WTC11 (cell line): ENCODE measurements around the gene SENP7. TPM values are rescaled to one million over a fixed set of nuclear protein-coding genes. Genes with fewer than 3 reads are reported as not detected.

Experiments
- ATAC-seq: fragments of 200-7000 bp; cut with Tn5 transposase; 2 replicates; pipeline ENCODE4 v1.10.0; 2021; ENCODE audit warnings: mild to moderate bottlenecking, moderate library complexity
- CTCF ChIA-PET: fragments of 300-600 bp; sonication (Branson Sonifier 250); formaldehyde crosslinking; loops from one replicate; lab custom pipeline; 2021; ENCODE audit warnings: antibody characterized with exemption; lab: Charles Lee
- POLR2A ChIA-PET: fragments of 350-600 bp; sonication (Branson Sonifier 250); formaldehyde crosslinking; loops from one replicate; lab custom pipeline; 2021; ENCODE audit warnings: antibody characterized with exemption; lab: Charles Lee
- DNase-seq: peaks from one replicate; pipeline ENCODE4 v3.0.0; 2021; ENCODE audit warnings: low spot score
- H3K27ac Mint-ChIP-seq: 2 replicates; pipeline ENCODE4 v1.8.0; 2021; ENCODE audit warnings: mixed read lengths
- H3K27me3 Mint-ChIP-seq: 2 replicates; pipeline ENCODE4 v1.8.0; 2021; ENCODE audit warnings: low read depth, mild to moderate bottlenecking, moderate library complexity, mixed read lengths
- H3K36me3 Mint-ChIP-seq: 2 replicates; pipeline ENCODE4 v1.8.0; 2021; ENCODE audit warnings: mixed read lengths
- H3K4me1 Mint-ChIP-seq: 2 replicates; pipeline ENCODE4 v1.8.0; 2022; ENCODE audit warnings: mixed read lengths
- H3K4me3 Mint-ChIP-seq: 2 replicates; pipeline ENCODE4 v1.8.0; 2021; ENCODE audit warnings: mild to moderate bottlenecking, moderate library complexity, mixed read lengths
- H3K9me3 Mint-ChIP-seq: 2 replicates; pipeline ENCODE4 v1.8.0; 2021; ENCODE audit warnings: mixed read lengths
- ARID4B ChIP-seq: sonication (generic); formaldehyde crosslinking; IDR thresholded peaks from 2 replicates; pipeline ENCODE4 v1.8.0; 2023; ENCODE audit warnings: missing genetic modification reagents, mild to moderate bottlenecking, borderline replicate concordance
- ATF3 ChIP-seq: sonication (generic); formaldehyde crosslinking; conservative IDR thresholded peaks from 2 replicates; pipeline ENCODE4 v1.8.1; 2022; ENCODE audit warnings: mild to moderate bottlenecking, missing genetic modification reagents
- E2F1 ChIP-seq: sonication (generic); formaldehyde crosslinking; IDR thresholded peaks from 2 replicates; pipeline ENCODE4 v1.8.0; 2022; ENCODE audit warnings: mild to moderate bottlenecking, missing genetic modification reagents
- EMX1 ChIP-seq: fragments of 250-450 bp; sonication (Bioruptor Pico); IDR thresholded peaks from 2 replicates; pipeline ENCODE4 v1.8.0; 2021; ENCODE audit warnings: mild to moderate bottlenecking
- FOXP1 ChIP-seq: sonication (generic); formaldehyde crosslinking; IDR thresholded peaks from 2 replicates; pipeline ENCODE4 v1.8.0; 2022; ENCODE audit warnings: missing genetic modification reagents, mild to moderate bottlenecking, moderate library complexity, borderline replicate concordance
- FOXP4 ChIP-seq: sonication (generic); formaldehyde crosslinking; IDR thresholded peaks from 2 replicates; pipeline ENCODE4 v1.8.0; 2022; ENCODE audit warnings: mild to moderate bottlenecking, missing genetic modification reagents
- JAZF1 ChIP-seq: fragments of 250-450 bp; sonication (Bioruptor Pico); IDR thresholded peaks from 2 replicates; pipeline ENCODE4 v1.9.0; 2021; ENCODE audit warnings: moderate library complexity, mild to moderate bottlenecking, inconsistent platforms
- MXD4 ChIP-seq: fragments of 250-450 bp; sonication (Bioruptor Pico); IDR thresholded peaks from 2 replicates; pipeline ENCODE4 v1.8.0; 2021; ENCODE audit warnings: mild to moderate bottlenecking, moderate library complexity, borderline replicate concordance
- MYBL2 ChIP-seq: sonication (generic); formaldehyde crosslinking; IDR thresholded peaks from 2 replicates; pipeline ENCODE4 v1.8.1; 2023; ENCODE audit warnings: mild to moderate bottlenecking, moderate library complexity, missing genetic modification reagents
- NFYB ChIP-seq: sonication (generic); formaldehyde crosslinking; conservative IDR thresholded peaks from 2 replicates; pipeline ENCODE4 v1.8.0; 2022; ENCODE audit warnings: low read depth, missing genetic modification reagents
- NR2C2 ChIP-seq: sonication (generic); formaldehyde crosslinking; IDR thresholded peaks from 2 replicates; pipeline ENCODE4 v1.8.0; 2022; ENCODE audit warnings: mild to moderate bottlenecking, missing genetic modification reagents
- PRDM15 ChIP-seq: sonication (generic); formaldehyde crosslinking; IDR thresholded peaks from 2 replicates; pipeline ENCODE4 v1.8.0; 2022; ENCODE audit warnings: missing genetic modification reagents
- SMAD4 ChIP-seq: sonication (generic); formaldehyde crosslinking; IDR thresholded peaks from 2 replicates; pipeline ENCODE4 v1.8.0; 2022; ENCODE audit warnings: mild to moderate bottlenecking, missing genetic modification reagents
- STAT6 ChIP-seq: sonication (generic); formaldehyde crosslinking; conservative IDR thresholded peaks from 2 replicates; pipeline ENCODE4 v1.8.1; 2023; ENCODE audit warnings: mild to moderate bottlenecking, low read depth, missing genetic modification reagents, moderate library complexity
- ZBTB43 ChIP-seq: sonication (generic); formaldehyde crosslinking; IDR thresholded peaks from 2 replicates; pipeline ENCODE4 v1.8.1; 2023; ENCODE audit warnings: mild to moderate bottlenecking, missing genetic modification reagents
- ZNF138 ChIP-seq: sonication (generic); formaldehyde crosslinking; conservative IDR thresholded peaks from 2 replicates; pipeline ENCODE4 v1.8.1; 2022; ENCODE audit warnings: mild to moderate bottlenecking, moderate library complexity, missing genetic modification reagents
- total RNA-seq: library from RNA; stranded (reverse); gene quantifications from 3 replicates; pipeline ENCODE4 v1.2.3, GENCODE V29; 2021

Gene SENP7
- total RNA-seq, 1 experiment from 2014 or later, result 10.5 TPM

GRCh38 chr3:101413656-101414055, 99.4 kb downstream of the SENP7 start (continued):
- TF ChIP-seq PRDM15 (CRISPR knock-in tag) (no peak), MXD4 (CRISPR knock-in tag) (no peak), JAZF1 (CRISPR knock-in tag) (no peak), E2F1 (CRISPR knock-in tag) (no peak)
- TF ChIP-seq, all 79 proteins: peak for 0

- CTCF ChIA-PET, result no interaction called here
- TF ChIP-seq NR2C2 (CRISPR knock-in tag), result no peak
- TF ChIP-seq JAZF1 (CRISPR knock-in tag), result no peak
- no peak for TF ChIP-seq ZNF138 (CRISPR knock-in tag)
- Mint-ChIP-seq H3K4me1 (no peaks in the 10 kb centered on the region), H3K4me3 (no peak overlapping the region), H3K9me3 (peaks cover 40% of the 10 kb centered on the region), H3K36me3 (peaks cover 7% of the 10 kb centered on the region; the same call in 1 of the 2 replicates), H3K27me3 (no peaks in the 10 kb centered on the region), H3K27ac (no peak overlapping the region)
- DNase-seq, result no peak
- POLR2A ChIA-PET, result no interaction called here
- no peak for ATAC-seq
Observed at GRCh38 chr3:101391413-101391950, 121.5 kb downstream of the SENP7 start.

- ATAC-seq (no peak), DNase-seq (no peak)
- Mint-ChIP-seq H3K36me3 (no peaks in the 10 kb centered on the region; the same call in 1 of the 2 replicates), H3K27me3 (no peaks in the 10 kb centered on the region), H3K4me1 (no peaks in the 10 kb centered on the region), H3K4me3 (no peak overlapping the region), H3K9me3 (peaks cover 24% of the 10 kb centered on the region), H3K27ac (no peak overlapping the region)
- ChIA-PET POLR2A (no interaction called here), CTCF (no interaction called here)
- TF ChIP-seq ARID4B (CRISPR knock-in tag) (no peak), FOXP1 (CRISPR knock-in tag) (no peak), STAT6 (no peak), MYBL2 (CRISPR knock-in tag) (no peak), ATF3 (CRISPR knock-in tag) (no peak), EMX1 (no peak), SMAD4 (CRISPR knock-in tag) (no peak), ZBTB43 (CRISPR knock-in tag) (no peak), NFYB (CRISPR knock-in tag) (no peak), FOXP4 (no peak)
Observed at GRCh38 chr3:101388706-101389105, 124.3 kb downstream of the SENP7 start.
